HG03558 (cell line): ENCODE measurements around the gene UGT8.

Experiments used
- ATAC-seq: cut with Tn5 transposase; IDR thresholded peaks from one replicate; pipeline ENCODE4 v1.9.1; 2021; ENCODE audit warnings: moderate number of reproducible peaks; ENCODE audit not compliant: unreplicated experiment; ENCODE audit errors: extremely low read depth

UGT8 gene

DNA sequence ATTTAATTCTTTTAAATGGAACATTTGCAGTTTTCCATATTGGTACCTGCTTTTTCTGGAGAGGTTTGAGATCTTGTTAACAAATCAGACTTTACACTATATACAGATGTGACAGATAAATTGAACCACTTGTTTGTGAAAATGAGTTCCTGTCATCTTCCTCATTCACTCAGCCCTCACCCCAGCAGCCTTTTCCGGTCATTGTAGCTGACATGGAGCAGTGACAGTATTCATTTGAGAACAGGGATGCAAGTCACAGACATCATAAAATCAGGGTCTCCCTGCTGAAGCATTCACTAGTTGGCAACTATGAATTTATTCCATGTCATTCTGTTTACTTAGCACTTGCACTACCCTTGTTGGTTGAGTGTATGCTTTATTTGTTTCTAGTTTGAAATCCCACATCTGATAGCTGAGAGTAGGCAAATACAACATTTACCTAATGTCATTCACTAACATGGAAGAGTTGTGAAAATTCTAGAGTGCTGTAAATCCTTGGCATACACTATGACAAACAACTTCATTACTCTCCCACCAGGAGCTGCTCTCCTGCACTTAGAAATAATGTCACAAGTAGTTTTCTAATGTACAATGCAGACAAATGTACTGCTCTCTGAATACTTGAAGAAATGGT lies 78.9 kb downstream of the UGT8 start:
- ATAC-seq: no peak

DNA sequence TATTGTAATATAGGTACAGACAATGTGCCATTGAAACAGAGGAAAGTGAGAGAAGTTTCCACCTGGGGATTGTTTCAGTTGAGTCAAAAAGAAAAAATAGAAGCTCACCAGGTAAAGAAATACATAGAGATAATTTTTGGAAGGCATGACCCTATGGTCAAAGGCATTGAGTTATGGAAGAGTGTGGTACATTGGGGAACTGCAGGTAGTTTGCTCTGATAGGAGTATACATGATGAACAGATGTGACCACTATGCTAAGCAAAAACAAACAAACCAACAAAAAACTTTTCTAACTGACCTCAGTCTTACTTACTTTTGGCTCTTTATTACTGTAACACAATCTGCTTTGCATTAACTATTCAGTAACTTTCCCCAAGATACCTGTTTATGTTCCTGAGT lies 85.9 kb downstream of the UGT8 start:
- ATAC-seq: no peak

GRCh38 chr4:114688059-114688458 lies 89.5 kb downstream of the UGT8 start:
- no peak for ATAC-seq

DNA sequence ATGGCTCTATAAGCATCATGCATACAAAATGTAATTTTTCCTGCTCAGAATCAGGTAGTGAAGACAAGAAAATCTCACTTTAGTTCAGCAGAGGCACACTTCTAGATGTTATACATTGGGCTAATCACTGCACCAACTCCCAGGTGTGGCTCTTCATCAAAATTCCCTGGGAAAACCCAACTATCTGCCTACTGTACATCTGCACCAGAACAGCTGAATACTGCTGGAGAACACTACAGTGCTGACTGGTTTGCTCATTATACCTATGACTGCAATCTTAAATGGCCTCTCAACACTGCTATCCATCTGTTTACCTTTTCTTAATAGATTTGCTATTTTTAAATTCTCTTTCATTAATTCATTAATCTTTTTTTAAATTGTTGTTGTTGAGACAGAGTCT lies 92.0 kb downstream of the UGT8 start:
- ATAC-seq: no peak

DNA sequence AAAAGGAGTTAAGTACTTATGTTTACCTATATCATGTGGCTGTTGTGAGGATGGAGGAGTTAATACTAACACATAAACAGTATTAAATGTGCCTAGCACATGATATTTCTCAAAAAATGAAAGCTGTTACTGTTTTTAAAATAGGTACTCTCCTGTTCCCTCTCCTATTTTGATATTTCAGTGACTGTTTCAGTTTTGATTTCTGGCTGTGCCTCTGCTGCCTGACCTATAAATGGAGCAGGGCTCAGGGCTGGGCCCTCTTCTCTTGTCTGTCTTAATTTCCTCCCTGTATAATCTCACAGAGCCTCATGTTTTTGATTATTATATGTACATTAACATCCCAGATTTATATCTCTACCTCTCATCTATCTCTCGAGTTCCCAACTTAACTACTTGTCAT lies 93.3 kb downstream of the UGT8 start:
- ATAC-seq: peak; percentile 80

DNA sequence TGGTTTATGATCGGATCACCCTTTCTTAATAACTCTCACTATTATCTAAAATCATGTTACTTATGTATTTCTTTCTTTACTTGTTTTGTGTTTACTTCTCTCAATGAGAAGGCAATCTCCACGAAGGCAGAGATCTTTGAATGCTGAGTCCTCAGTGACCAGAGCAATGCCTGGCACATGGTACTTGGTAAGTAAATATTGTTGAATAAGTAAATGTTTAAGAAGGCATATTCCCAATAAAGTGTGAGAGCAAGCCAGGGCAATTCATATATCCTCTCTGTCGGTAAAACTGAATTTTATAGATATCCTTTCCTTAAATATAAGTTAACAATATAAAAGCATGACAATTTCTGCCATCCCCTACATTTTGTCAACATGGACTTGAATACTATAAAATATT lies 94.4 kb downstream of the UGT8 start:
- no peak for ATAC-seq

DNA sequence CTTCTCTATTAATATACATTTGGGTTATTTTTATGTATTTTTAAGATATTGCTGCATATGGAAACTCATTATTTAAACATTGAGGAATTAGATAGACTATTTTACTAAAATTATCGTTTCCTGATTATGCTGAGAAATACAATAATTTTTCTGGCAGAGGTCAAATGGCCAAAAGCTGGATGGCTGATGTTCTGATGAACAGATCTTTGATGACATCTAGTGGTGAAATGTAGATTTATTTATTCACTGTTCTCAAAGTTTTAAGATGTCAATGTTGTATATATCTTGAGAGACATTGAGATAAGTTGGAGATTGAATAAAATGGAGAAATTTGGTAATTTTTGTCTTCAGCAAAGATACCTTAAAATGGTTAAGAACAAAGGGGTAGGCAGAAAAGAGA lies 96.2 kb downstream of the UGT8 start:
- no peak for ATAC-seq

DNA sequence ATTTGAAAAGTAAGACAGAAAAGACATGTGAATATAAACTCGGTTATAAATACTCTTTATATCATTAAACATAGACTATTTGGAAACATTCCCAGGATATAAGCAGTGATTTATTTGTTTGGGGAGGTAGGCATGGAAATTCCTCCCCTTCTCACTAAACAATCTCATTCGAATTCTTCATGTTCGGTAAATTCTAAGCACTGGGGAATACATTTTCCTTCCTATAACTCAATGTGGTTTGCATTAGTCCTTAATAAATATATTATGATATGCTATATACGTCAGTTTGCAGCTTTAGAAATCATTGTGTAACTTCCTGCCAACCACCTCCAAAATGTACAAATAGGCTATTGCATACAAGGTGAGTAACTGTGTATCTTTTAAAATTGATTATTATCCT lies 99.6 kb downstream of the UGT8 start:
- ATAC-seq: no peak

DNA sequence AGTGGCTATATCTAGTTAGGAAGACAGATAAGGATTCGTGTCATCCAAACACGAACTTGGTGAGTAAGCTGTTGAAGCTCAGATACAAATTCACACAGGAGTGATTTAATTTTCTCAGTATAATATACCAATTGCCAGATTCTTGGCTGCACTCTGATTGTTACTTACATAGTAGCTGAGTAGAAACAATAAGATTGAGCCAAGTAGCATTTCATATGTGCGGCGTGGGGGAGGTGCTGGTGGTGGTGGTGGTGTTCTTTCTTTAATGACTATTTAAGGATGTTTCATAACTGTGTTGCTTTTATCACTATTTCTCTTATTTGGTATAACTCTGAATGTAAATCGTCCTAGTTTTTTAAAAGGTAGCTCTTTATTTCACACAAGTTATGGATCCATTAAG lies 102.9 kb downstream of the UGT8 start:
- no peak for ATAC-seq

- no peak for ATAC-seq
Measured at GRCh38 chr4:114717432-114717831, 118.8 kb downstream of the UGT8 start.

- ATAC-seq: no peak
Measured at GRCh38 chr4:114725066-114725465, 126.5 kb downstream of the UGT8 start.

DNA sequence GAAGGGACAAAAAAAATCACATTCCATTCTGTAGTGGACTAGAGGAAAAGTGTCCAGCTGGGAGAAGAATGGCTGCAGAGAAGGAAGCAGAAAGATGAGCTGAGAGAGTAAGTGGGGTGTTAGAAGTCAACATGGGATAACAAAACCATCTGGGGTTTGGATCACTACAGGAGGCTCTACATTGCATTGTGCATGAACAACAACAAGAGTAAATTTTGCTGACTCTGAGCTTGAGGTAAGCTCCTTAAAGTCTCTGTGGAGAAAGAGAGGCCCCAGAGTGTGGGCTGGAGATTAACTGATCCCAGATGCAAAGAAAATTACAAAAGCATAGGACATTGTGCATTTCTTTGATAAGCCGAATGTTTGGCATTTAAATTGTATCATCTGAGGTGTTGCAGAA lies 128.9 kb downstream of the UGT8 start:
- ATAC-seq: no peak
